ENCODE results near the gene CAD.

- TF ChIP-seq CTCF (conservative IDR thresholded peaks at IDR 0.05 in 1 of 2, IDR thresholded peaks at IDR 0.05 in 1 of 2; ENCODE audit: low read depth in 1 of 2, low read length in 2 of 2) (no peak), EZH2 (IDR thresholded peaks at IDR 0.05; ENCODE audit: low read length, missing control alignments) (no peak)
Observed at GRCh38 chr2:27236136-27236535, 19.0 kb downstream of the CAD start.
